Fibroblast of lung (primary cell): ENCODE data around the gene GAS7.

ENCODE experiments used
- CTCF ChIP-seq, 2 donors: IDR thresholded peaks in 1 of 2; conservative IDR thresholded peaks in 1 of 2; 1 replicate in 1 of 2; 2 replicates in 1 of 2; pipeline ENCODE4 v1.5.1; 2011 to 2012; ENCODE audit warnings: low read length in 2 of 2, control low read depth in 1 of 2, inconsistent platforms in 1 of 2, low read depth in 1 of 2, mild to moderate bottlenecking in 1 of 2
- EZH2 ChIP-seq: IDR thresholded peaks from 2 replicates; pipeline ENCODE4 v1.5.1; 2012; ENCODE audit warnings: low read length, control low read depth, mild to moderate bottlenecking; ENCODE audit errors: missing control alignments

DNA sequence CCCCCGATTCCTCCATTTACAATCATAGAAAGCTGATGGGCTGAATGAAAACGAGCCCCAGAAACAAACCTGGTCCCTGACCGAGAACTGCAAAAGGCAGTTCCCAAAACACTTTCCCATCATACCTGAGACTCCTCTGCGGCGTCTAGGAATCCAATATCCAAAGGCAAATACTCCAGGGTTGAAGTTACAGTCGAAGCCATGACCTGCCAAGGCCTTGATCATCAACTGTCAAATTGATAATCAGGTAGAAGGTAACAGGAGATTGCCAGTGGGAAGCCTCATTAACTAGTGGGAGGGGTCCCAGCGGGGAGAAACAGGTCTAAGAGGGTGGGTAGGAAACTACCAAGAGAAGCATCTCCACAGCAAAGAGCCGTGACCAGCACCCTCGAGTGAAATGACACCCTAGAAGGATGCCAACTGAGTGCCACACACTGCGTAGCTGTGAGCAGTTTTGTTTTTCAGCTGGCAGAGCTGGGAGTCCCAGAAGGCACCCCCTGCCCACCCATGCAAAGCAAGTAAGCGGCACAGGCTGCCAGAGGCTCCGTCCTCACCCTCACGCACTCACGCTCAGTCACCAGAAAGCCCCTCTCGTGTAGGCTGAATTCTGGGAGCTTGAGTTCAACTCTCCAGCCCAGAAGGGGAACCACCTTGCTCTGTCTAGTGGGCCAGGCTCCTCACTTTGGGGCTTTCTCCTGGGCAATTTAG lies 146.1 kb downstream of the GAS7 start:
- no peak for TF ChIP-seq CTCF (conservative IDR thresholded peaks at IDR 0.05 in 1 of 2, IDR thresholded peaks at IDR 0.05 in 1 of 2; ENCODE audit: low read depth in 1 of 2, low read length in 2 of 2)
- TF ChIP-seq EZH2 = no peak
